ENCODE data around the gene JPT2. TPM values are rescaled to one million over a fixed set of nuclear protein-coding genes. Genes with fewer than 3 reads are reported as not detected.
"Not testable (repeated sequence)": the region's sequence is repeated elsewhere in the genome, so short reads cannot be mapped to it uniquely, and the experiment has no call there.

Gene JPT2
- total RNA-seq, 2 experiments from 2014 or later, result 91.4 to 96.2 TPM

DNA sequence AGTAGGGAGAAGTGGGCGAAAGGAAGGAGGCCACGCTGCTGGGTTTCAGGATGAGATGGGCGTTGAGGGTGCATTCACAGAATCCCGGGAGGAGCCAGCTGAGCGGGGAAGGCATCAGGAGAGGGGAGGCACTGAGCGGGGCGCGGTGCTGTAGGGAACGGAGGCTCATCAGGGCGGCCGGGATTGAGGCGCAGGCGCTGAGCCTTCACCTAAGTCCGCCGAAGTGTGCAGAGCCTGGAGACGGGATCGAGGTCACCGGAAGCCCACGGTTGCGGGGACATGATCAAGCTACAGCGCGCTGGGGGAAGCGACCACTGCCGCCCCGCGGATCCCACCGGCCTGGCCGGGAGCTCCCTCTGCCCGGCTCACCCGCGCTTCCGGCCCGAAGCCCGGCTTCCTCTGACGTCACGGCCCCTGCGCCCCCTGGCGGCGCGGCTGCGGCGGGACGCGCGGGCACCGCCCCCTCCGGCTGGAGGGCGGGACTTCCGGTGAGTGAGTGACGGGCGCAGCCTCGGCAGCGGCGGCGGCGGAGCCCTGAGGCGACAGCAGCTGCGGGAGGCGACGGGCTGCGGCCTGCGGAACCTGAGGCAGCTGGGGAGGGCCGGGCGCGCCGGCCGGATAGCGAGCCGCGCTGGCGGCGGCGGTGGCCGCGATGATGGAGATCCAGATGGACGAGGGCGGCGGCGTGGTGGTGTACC, 27.8 kb downstream of the JPT2 start, which contains the start of gene MAPK8IP3:
Gene MAPK8IP3, plus strand, starts transcription at position 508 of the 698 bp plus-strand sequence. Its CDS starts 145 bp downstream, at position 653.
- Mint-ChIP-seq H3K36me3 (peaks cover 10% of the 10 kb centered on the region), H3K4me1 (peaks cover 23% of the 10 kb centered on the region), H3K4me3 (peak within 1 kb of the TSS; percentile 94), H3K27ac (peak within 1 kb of the TSS; percentile 93), H3K27me3 (no peaks in the 10 kb centered on the region), H3K9me3 (no peaks in the 10 kb centered on the region)
- DNase-seq, result peak; percentile 98

DNA sequence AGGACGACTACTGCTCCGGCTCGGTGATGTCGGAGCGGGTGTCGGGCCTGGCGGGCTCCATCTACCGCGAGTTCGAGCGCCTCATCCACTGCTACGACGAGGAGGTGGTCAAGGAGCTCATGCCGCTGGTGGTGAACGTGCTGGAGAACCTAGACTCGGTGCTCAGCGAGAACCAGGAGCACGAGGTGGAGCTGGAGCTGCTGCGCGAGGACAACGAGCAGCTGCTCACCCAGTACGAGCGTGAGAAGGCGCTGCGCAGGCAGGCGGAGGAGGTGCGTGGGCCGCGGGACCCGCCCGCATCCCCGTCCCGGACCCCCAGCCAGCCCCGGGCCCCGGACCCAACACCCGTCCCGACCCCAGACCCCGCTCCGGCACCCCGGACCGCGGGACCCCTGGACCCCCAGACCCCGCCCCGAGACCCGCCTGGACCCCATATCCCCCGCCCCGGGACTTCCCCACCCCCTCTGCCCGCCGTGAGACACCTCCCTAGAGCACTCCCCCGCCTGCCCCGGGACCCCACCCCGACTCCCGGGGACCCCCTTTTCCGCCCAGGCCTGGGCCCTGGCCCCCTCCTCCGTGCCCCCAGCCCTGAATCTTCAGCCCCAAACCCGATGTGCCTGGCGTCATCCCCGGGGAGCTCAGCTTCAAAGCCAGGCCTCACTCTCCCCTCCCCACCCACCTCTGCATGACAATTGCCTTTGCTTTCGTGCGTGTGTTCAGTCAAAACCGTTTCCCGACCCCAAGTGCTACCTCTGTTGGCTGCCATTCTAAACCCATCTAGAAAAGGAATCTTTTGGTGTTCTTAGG, 28.5 kb downstream of the JPT2 start:
- peak; percentile 53 for DNase-seq
- H3K27ac Mint-ChIP-seq, result peak overlapping the region; percentile 93
- peak overlapping the region; percentile 94 for H3K4me3 Mint-ChIP-seq
- no peaks in the 10 kb centered on the region for H3K27me3 Mint-ChIP-seq
- peaks cover 10% of the 10 kb centered on the region for H3K36me3 Mint-ChIP-seq
- H3K4me1 Mint-ChIP-seq, result peaks cover 26% of the 10 kb centered on the region
- no peaks in the 10 kb centered on the region for H3K9me3 Mint-ChIP-seq

DNA sequence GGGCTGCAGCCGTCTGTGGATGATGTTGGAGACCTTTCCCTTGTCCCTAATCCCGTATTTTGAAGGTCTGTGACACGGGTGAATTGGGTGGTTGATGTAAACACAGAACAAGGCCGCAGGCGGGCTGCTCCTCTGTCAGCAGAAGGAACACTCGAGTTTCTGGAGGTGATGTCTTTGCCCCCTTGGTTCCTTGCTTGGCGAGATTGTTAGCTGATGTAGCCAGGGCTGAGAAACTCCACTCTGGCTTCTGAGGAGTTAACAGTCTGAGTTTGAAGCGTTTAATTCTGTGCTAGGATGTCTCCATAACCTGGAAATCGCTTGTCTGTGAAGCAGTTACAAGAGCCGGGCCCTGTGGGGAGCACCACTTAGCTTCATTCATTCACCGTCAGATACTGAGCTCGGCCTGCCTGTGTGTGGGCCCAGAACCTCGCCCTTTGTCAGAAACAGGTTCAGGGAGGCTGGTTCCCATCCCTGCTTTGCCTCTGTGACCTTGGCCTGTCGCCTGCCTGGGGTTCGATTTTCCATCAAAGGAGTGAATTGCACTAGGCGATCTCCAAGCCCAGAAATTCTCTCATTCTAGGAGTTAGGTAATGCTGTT, 29.2 kb downstream of the JPT2 start:
- no peaks in the 10 kb centered on the region for H3K9me3 Mint-ChIP-seq
- peak overlapping the region; percentile 84 for H3K27ac Mint-ChIP-seq
- DNase-seq, result no peak
- H3K27me3 Mint-ChIP-seq, result no peaks in the 10 kb centered on the region
- peaks cover 8% of the 10 kb centered on the region for H3K36me3 Mint-ChIP-seq
- H3K4me1 Mint-ChIP-seq, result peaks cover 26% of the 10 kb centered on the region
- H3K4me3 Mint-ChIP-seq, result peak overlapping the region; percentile 89

DNA sequence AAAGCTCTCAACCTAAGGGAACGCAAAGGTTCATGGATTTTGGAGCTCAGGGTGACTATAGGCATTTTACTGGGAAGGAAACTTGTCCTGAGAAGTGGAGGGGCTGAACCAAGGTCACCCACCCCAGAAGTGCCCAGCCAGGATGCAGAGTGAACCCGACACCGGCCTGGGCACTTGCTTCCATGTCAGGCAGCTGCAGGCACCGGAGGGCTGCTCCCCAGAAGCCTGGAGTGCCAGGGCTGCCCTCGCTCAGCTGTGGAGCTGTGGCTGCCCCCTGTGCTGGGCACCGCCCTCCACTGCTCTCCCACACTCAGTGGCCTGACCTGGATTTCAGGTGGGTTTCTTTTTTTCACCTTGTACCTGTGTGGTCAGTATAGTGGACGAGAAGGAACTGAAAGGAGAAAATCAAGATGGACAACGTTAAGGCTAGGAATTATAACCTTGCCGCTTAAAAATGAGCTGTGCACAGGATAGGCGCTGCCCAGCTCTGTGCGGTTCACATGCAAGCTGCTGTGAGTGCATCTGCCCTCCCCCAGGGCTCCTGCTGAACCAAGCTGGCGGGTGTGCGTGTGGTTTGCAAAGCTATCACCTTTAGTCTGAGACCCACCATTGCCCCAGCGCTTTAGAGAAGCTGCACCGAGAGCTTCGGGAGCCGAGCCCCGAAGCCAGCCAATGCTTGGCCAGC, 30.1 kb downstream of the JPT2 start:
- DNase-seq, result no peak
- Mint-ChIP-seq H3K4me3 (peak overlapping the region; percentile 89), H3K9me3 (no peaks in the 10 kb centered on the region), H3K27me3 (no peaks in the 10 kb centered on the region), H3K4me1 (peaks cover 31% of the 10 kb centered on the region), H3K27ac (no peak overlapping the region), H3K36me3 (peaks cover 7% of the 10 kb centered on the region)

DNA sequence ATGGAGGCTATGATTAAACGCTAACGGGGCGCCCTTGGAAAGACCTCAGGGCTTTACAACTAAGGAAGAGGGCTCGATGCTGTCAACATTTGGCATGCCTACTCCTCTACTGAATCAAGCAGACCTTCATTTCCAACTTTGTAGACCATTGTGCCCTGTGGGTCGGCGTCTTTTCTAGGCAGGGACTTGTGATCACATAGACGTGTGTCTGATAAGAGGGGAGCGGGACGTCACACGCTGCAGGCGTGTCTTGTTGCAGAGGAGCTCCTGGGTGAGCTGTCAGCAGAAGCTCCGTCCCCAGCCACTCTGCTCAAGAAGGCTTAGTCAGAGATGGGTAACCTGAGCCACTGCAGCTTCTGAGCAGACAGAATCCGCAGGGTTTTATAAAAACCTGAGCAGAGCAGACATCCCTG, 30.7 kb downstream of the JPT2 start:
- peak overlapping the region; percentile 53 for H3K4me3 Mint-ChIP-seq
- no peaks in the 10 kb centered on the region for H3K27me3 Mint-ChIP-seq
- no peak for DNase-seq
- peaks cover 32% of the 10 kb centered on the region for H3K4me1 Mint-ChIP-seq
- no peak overlapping the region for H3K27ac Mint-ChIP-seq
- no peaks in the 10 kb centered on the region for H3K9me3 Mint-ChIP-seq
- H3K36me3 Mint-ChIP-seq, result peaks cover 5% of the 10 kb centered on the region

DNA sequence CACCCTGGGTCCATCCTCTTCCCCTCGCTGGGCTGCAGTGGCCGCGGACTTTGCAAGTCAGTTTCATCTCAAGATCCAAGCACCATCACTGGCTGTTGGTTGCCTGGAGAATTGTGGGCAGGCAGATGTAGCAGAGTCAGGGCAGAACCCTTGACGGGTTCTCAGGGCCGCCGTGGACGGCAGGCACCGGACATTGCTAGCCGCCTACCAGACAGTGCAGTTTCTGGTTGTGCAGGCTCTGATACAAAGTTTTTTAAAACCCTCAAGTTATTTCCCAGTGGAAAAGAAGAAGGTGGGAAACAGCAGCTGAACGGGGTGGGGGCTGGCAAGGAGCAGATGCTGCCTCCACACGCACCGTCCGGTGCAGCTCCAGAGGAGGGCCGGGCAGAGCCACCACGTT, 31.3 kb downstream of the JPT2 start:
- DNase-seq, result no peak
- Mint-ChIP-seq H3K4me3 (no peak overlapping the region), H3K9me3 (no peaks in the 10 kb centered on the region), H3K27ac (no peak overlapping the region), H3K27me3 (no peaks in the 10 kb centered on the region), H3K36me3 (peaks cover 2% of the 10 kb centered on the region), H3K4me1 (peaks cover 33% of the 10 kb centered on the region)

DNA sequence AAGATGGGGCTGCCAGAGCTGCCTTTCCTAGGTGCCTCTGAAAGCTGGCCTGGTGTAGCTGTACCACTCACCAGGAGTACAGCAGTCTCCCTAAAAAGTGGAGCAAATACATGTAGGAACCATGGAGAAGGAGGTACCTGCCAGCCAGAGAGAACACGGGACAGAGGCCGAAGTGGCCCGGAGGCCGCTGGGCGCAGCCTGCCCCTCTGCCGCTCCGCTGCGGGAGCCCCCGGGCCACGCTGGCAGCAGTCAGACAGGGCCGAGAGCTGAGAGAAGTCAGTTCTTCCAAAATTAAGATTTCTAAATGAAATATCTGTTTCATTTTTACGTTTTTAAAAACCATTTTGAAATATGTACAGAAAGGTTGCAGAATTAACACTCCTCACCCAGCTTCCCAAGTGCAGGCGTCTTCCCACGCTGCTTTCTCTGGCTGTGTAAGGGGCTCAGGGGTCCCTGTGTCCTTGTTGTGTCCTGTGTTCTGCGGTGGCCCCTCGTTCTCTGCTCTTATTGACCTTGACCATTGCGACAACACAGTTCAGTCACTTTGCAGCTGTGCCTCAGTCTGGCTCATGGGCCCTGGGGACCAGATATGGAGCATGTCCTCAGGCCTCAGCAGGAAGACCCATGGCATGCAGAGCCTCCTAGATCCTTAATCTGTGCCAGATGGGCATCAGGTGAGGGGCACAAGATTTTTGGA, 32.9 kb downstream of the JPT2 start:
- H3K4me3 Mint-ChIP-seq, result no peak overlapping the region
- no peak overlapping the region for H3K27ac Mint-ChIP-seq
- no peaks in the 10 kb centered on the region for H3K9me3 Mint-ChIP-seq

DNA sequence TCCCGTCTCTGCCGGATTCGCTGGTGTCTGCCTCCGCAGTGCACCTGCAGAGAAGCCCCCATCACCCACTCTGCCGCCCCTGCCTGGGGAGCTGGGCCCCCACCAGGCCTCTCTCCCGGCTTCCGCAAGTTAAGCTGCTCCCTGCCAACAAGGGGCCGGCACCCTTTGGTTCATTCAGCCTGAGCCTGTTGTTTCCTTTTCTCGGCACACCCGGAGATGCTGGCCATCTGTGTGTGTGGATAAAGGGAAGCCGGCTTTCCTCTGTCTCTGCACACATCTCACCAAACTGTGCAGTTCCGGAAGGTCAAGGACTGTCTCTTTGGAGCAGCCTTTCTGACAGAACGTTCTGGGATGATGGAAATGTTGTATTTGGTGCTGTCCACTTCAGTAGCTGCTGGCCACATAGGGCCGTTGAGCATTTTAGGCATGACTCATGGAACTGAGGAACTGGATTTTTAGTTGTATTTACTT, 34.7 kb downstream of the JPT2 start:
- peaks cover 3% of the 10 kb centered on the region for H3K36me3 Mint-ChIP-seq
- no peak overlapping the region for H3K27ac Mint-ChIP-seq
- H3K27me3 Mint-ChIP-seq, result no peaks in the 10 kb centered on the region
- peaks cover 20% of the 10 kb centered on the region for H3K4me1 Mint-ChIP-seq
- H3K4me3 Mint-ChIP-seq, result no peak overlapping the region
- H3K9me3 Mint-ChIP-seq, result no peaks in the 10 kb centered on the region
- DNase-seq, result no peak

More for the DNA sequence above, 32.9 kb downstream of the JPT2 start:
- no peak for DNase-seq
- peaks cover 4% of the 10 kb centered on the region for H3K36me3 Mint-ChIP-seq
- H3K4me1 Mint-ChIP-seq, result peaks cover 30% of the 10 kb centered on the region
- no peaks in the 10 kb centered on the region for H3K27me3 Mint-ChIP-seq

DNA sequence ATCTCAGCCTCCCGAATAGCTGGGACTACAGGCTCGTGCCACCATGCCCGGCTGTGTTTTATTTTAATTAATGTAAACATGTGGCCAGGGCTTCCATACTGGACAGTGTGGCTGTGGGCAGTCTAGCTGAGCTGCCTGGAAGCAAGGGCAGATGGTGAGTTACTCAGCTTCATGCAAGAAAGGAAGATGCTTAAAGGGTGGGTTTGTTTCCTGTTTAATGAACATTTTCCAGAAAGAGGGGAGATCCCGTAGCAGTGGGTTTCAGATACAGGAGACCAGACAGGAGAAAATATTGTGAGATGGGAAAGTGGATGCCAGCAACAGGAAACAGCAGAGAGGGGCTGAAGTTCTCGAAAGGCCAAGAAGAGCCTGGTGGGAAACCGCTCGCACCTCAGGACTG, 35.3 kb downstream of the JPT2 start:
- Mint-ChIP-seq H3K9me3 (no peaks in the 10 kb centered on the region), H3K4me3 (no peak overlapping the region), H3K27ac (peak overlapping the region; percentile 43), H3K36me3 (peaks cover 2% of the 10 kb centered on the region), H3K4me1 (peaks cover 19% of the 10 kb centered on the region), H3K27me3 (no peaks in the 10 kb centered on the region)
- no peak for DNase-seq

DNA sequence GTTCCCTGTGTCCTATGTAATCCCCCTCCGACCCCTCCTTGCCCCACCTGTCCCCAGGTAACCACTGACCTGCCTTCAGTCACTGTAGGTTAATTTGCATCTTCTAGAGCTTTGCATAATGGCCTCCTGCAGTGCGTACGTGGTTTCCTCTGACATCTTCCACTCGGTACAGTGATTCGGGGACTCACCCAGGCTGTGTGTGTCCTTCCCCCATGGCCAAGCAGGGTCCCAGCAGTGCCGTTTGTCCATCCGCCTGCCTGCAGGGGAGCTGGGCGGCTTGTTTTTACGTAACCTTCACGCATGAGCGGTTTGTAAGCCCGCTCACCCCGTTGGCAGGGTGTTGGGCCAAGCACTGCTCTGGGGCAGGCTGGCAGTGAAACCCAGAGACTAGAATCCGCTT, 35.9 kb downstream of the JPT2 start:
- Mint-ChIP-seq H3K27ac (peak overlapping the region; percentile 43), H3K36me3 (peaks cover 2% of the 10 kb centered on the region), H3K9me3 (no peaks in the 10 kb centered on the region), H3K4me3 (no peak overlapping the region), H3K27me3 (no peaks in the 10 kb centered on the region), H3K4me1 (peaks cover 15% of the 10 kb centered on the region)
- DNase-seq, result no peak

DNA sequence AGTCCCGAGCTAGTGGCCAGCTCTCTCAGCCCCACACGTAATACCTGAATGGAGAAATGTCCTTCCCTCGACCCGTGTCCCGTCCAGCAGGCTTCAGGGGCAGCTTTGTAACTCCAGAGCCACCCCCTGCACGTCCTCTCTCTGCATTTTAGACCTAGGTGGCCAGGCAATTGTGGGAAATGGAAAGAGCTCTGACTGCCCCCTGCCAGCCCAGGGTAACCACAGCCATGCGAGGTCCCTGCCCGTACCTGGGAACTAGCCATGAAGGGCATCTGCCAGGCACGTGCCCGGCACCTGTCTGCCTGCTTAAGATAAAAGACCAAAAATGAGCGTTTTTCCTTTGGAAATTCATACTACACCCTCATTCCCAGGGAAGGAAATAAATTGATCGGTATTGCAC, 37.1 kb downstream of the JPT2 start:
- Mint-ChIP-seq H3K9me3 (no peaks in the 10 kb centered on the region), H3K27ac (no peak overlapping the region), H3K36me3 (peaks cover 2% of the 10 kb centered on the region), H3K27me3 (no peaks in the 10 kb centered on the region), H3K4me1 (peaks cover 20% of the 10 kb centered on the region), H3K4me3 (no peak overlapping the region)
- DNase-seq, result no peak

DNA sequence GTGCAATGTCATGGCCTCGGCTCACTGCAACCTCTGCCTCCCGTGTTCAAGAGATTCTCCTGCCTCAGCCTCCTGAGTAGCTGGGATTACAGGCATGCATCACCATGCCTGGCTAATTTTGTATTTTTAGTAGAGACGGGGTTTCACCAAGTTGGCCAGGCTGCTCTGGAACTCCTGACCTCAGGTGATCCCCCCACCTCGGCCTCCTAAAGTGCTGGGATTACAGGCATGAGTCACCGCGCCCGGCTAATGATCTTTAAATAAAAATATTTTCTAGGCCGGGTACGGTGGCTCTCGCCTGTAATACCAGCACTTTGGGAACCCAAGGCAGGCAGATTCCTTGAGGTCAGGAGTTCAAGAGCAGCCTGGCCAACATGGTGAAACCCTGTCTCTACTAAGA, 40.2 kb downstream of the JPT2 start:
- not testable (repeated sequence) for H3K9me3 Mint-ChIP-seq, H3K4me3 Mint-ChIP-seq, DNase-seq, H3K27ac Mint-ChIP-seq, H3K36me3 Mint-ChIP-seq, H3K27me3 Mint-ChIP-seq
- peaks cover 25% of the 10 kb centered on the region for H3K4me1 Mint-ChIP-seq

DNA sequence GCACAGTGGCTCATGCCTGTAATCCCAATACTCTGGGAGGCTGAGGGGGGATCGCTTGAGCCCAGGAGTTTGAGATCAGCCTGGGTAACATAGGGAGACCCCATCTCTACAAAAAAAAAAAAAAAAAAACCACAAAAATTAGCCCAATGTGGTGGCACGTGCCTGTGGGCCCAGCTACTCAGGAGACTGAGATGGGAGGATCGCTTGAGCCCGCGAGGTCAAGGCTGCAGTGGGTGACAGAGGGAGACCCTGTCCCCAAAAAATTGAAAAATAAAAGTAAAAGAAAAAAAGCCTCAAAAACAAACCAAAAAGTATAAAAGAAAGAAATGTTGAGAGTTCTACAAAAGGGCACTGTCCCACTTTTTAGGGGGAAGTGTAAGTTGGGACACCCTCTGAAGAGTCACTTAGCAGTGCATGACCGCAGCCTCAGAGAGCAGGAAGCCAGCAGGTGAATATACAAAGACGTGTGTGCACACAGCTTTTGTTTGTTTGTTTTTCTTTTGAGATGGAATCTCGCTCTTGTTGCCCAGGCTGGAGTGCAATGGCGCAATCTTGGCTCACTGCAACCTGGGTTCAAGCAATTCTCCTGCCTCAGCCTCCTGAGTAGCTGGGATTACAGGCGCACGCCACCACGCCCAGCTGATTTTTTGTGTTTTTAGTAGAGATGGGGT, 41.6 kb downstream of the JPT2 start:
- not testable (repeated sequence) for H3K9me3 Mint-ChIP-seq, H3K27me3 Mint-ChIP-seq, H3K27ac Mint-ChIP-seq, H3K4me3 Mint-ChIP-seq, H3K36me3 Mint-ChIP-seq, DNase-seq
- peaks cover 25% of the 10 kb centered on the region for H3K4me1 Mint-ChIP-seq

DNA sequence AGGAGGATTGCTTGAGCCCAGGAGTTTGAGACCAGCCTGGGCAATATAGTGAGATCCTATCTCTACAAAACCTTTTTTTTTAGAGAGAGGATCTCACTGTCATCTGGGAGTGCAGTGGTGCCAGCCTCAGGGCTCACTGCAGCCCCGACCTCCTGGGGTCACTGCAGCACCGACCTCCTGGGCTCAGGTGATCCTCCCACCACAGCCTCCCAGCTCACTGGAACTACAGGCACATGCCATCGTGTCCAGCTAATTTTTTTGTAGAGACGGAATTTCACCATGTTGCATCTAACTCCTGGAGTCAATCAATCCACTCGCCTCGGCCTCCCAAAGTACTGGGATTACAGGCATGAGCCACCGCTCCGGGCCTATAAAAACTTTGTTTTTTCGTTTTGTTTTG, 43.3 kb downstream of the JPT2 start:
- Mint-ChIP-seq H3K4me1 (peaks cover 25% of the 10 kb centered on the region), H3K27me3 (no peaks in the 10 kb centered on the region), H3K9me3 (no peaks in the 10 kb centered on the region), H3K27ac (no peak overlapping the region), H3K4me3 (no peak overlapping the region), H3K36me3 (peaks cover 2% of the 10 kb centered on the region)
- no peak for DNase-seq
